SK-N-MC (cell line): Measurements from ENCODE around the gene FAM149A.

Experiments
- DNase-seq: peaks from one replicate; pipeline ENCODE4 v3.0.0-alpha.2; 2011; ENCODE audit warnings: low read depth, low spot score
- H3K27ac ChIP-seq: fragments of 200-600 bp; sonication (generic); 2 replicates; pipeline ENCODE4 v1.5.1; 2016; ENCODE audit warnings: mixed run types
- H3K36me3 ChIP-seq: fragments of 200-600 bp; sonication (generic); 2 replicates; pipeline ENCODE4 v1.6.1; 2017; ENCODE audit warnings: antibody characterized with exemption, low read length, mixed read lengths; ENCODE audit not compliant: insufficient read depth
- H3K4me3 ChIP-seq: fragments of 200-600 bp; sonication (generic); 2 replicates; pipeline ENCODE4 v1.5.1; 2016
- H3K9ac ChIP-seq: fragments of 200-600 bp; sonication (generic); 2 replicates; pipeline ENCODE4 v1.8.0; 2017; ENCODE audit warnings: mixed run types, mixed read lengths; ENCODE audit not compliant: insufficient read length
- H3K9me3 ChIP-seq: fragments of 200-600 bp; sonication (generic); 2 replicates; pipeline ENCODE4 v1.6.1; 2017; ENCODE audit warnings: low read depth, mild to moderate bottlenecking, antibody characterized with exemption, low read length, moderate library complexity, mixed read lengths
- EZH2 ChIP-seq: fragments of 200-600 bp; sonication (generic); IDR thresholded peaks from one replicate; pipeline ENCODE4 v1.6.1; 2017; ENCODE audit warnings: antibody characterized with exemption
- FOXP2 ChIP-seq: optimal IDR thresholded peaks from 2 replicates; pipeline ENCODE3; 2011; ENCODE audit warnings: mild to moderate bottlenecking, moderate library complexity; ENCODE audit not compliant: insufficient read depth; ENCODE audit errors: extremely low read length, control extremely low read depth
- POLR2AphosphoS5 ChIP-seq: IDR thresholded peaks from 2 replicates; pipeline ENCODE4 v1.6.1; 2012; ENCODE audit warnings: mild to moderate bottlenecking, low read depth, low read length, borderline replicate concordance

The FAM149A gene

GRCh38 chr4:186097386-186097785, 7.1 kb upstream of the FAM149A start:
- H3K9ac ChIP-seq = no peak overlapping the region
- H3K4me3 ChIP-seq = no peak overlapping the region
- H3K27ac ChIP-seq = no peak overlapping the region
- DNase-seq = no peak
- no peaks in the 10 kb centered on the region for H3K9me3 ChIP-seq
- no peaks in the 10 kb centered on the region for H3K36me3 ChIP-seq
- TF ChIP-seq POLR2AphosphoS5 (no peak), EZH2 (no peak), FOXP2 (no peak)

GRCh38 chr4:186102931-186103330, 1.6 kb upstream of the FAM149A start:
- TF ChIP-seq FOXP2 = no peak
- no peak for TF ChIP-seq POLR2AphosphoS5
- no peak for TF ChIP-seq EZH2
- DNase-seq = no peak
- H3K4me3 ChIP-seq = no peak overlapping the region
- H3K9me3 ChIP-seq = no peaks in the 10 kb centered on the region
- no peak overlapping the region for H3K9ac ChIP-seq
- H3K36me3 ChIP-seq = no peaks in the 10 kb centered on the region
- no peak overlapping the region for H3K27ac ChIP-seq

GRCh38 chr4:186104890-186105646, 564 bp downstream of the FAM149A start:
- Histone ChIP-seq H3K4me3 (no peak overlapping the region), H3K36me3 (no peaks in the 10 kb centered on the region), H3K9me3 (no peaks in the 10 kb centered on the region), H3K27ac (no peak overlapping the region), H3K9ac (no peak overlapping the region)
- TF ChIP-seq FOXP2 (no peak), POLR2AphosphoS5 (no peak), EZH2 (peak; percentile 23)
- DNase-seq = no peak

- Histone ChIP-seq H3K9ac (no peak overlapping the region), H3K27ac (no peak overlapping the region), H3K4me3 (no peak overlapping the region), H3K9me3 (no peaks in the 10 kb centered on the region), H3K36me3 (no peaks in the 10 kb centered on the region)
- DNase-seq = no peak
- TF ChIP-seq EZH2 (peak; percentile 80), FOXP2 (no peak)
These were observed 1.3 kb downstream of the FAM149A start for GRCh38 chr4:186105647-186106321.

- no peak overlapping the region for H3K27ac ChIP-seq
- DNase-seq = no peak
- no peak for TF ChIP-seq POLR2AphosphoS5
- TF ChIP-seq EZH2 = no peak
- TF ChIP-seq FOXP2 = no peak
These were observed 3.4 kb downstream of the FAM149A start for GRCh38 chr4:186107947-186108346.

GRCh38 chr4:186108391-186108790, 3.9 kb downstream of the FAM149A start:
- Histone ChIP-seq H3K27ac (no peak overlapping the region), H3K9ac (no peak overlapping the region), H3K36me3 (no peaks in the 10 kb centered on the region), H3K4me3 (no peak overlapping the region), H3K9me3 (no peaks in the 10 kb centered on the region)
- no peak for DNase-seq
- TF ChIP-seq POLR2AphosphoS5 = no peak
- TF ChIP-seq EZH2 = no peak
- no peak for TF ChIP-seq FOXP2

More at GRCh38 chr4:186107947-186108346, 3.4 kb downstream of the FAM149A start:
- no peaks in the 10 kb centered on the region for H3K9me3 ChIP-seq
- H3K36me3 ChIP-seq = no peaks in the 10 kb centered on the region
- H3K9ac ChIP-seq = no peak overlapping the region
- no peak overlapping the region for H3K4me3 ChIP-seq

- Histone ChIP-seq H3K36me3 (no peaks in the 10 kb centered on the region), H3K4me3 (no peak overlapping the region), H3K9me3 (no peaks in the 10 kb centered on the region), H3K27ac (no peak overlapping the region), H3K9ac (no peak overlapping the region)
- TF ChIP-seq FOXP2 = no peak
- TF ChIP-seq EZH2 = no peak
- TF ChIP-seq POLR2AphosphoS5 = no peak
- DNase-seq = no peak
These were observed 4.7 kb downstream of the FAM149A start for GRCh38 chr4:186109245-186109644.

- TF ChIP-seq POLR2AphosphoS5 = no peak
- TF ChIP-seq EZH2 = no peak
- TF ChIP-seq FOXP2 = no peak
- H3K9ac ChIP-seq = no peak overlapping the region
- no peak for DNase-seq
- H3K36me3 ChIP-seq = no peaks in the 10 kb centered on the region
- no peak overlapping the region for H3K27ac ChIP-seq
- no peak overlapping the region for H3K4me3 ChIP-seq
- no peaks in the 10 kb centered on the region for H3K9me3 ChIP-seq
These were observed 12.2 kb downstream of the FAM149A start for GRCh38 chr4:186116697-186117096.
